G401.6 (cell line): ENCODE data around the gene PARM1.

Experiments
- FAIRE-seq: peaks from 2 replicates; lab custom pipeline; 2012; peaks lifted over from hg19 to GRCh38; lab: Jason Lieb, UNC

PARM1 gene

DNA sequence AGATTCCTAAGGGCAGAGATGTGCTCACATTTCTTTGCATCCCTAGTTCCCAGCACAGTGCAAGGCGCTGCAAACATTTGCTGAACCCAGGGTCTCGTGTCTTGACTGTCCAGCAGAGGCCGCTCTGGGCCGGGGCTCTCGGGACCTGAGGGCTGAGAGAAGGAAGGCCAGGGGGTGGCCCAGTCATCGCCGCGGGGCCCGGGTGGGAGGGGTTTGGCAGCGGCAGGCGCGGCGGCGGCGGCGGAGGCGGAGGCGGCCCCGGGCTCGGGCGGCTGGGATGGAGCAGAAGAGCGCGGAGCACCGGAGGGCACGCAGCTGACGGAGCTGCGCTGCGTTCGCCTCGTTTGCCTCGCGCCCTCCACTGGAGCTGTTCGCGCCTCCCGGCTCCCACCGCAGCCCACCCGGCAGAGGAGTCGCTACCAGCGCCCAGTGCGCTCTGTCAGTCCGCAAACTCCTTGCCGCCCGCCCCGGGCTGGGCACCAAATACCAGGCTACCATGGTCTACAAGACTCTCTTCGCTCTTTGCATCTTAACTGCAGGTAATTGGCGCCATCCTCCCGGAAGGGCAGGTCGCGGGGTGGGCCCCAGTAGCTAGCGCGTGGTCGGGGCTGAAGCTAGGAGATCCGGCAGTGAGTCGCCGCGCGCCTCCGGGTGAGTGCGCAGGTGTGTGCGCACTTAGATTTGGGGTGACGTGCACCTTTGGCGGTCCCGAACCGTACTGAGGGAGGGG is at the start of gene PARM1:
Gene PARM1, plus strand, starts transcription at position 285 of the 730 bp plus-strand sequence. Its CDS starts 212 bp downstream, at position 497.
- no peak for FAIRE-seq

GRCh38 chr4:74884266-74884665 is 48.6 kb upstream of the PARM1 start:
- no peak for FAIRE-seq

- no peak for FAIRE-seq
These were observed 46.4 kb upstream of the PARM1 start for GRCh38 chr4:74886484-74886883.

GRCh38 chr4:74890341-74890740 is 42.6 kb upstream of the PARM1 start:
- no peak for FAIRE-seq

DNA sequence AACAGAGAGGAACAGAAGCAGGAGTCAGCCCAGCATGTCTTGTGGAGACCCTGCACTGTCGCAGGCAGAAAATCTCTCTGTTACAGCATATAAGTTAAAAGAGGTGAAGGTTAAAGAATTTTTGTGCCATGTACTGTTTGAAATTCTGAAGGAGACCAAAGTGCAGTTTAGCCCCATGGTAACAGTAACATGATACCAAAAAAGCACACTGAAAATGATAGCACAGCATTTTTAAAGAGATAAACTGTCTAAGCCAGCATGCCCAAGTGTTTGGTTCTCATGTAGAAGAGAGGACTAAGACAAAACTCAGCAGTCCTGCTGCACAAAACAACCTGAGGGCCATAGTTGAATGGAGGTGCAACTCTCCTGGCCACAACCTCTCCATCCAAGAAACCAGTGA is 41.9 kb upstream of the PARM1 start:
- FAIRE-seq: no peak

- FAIRE-seq: no peak
These were observed 39.7 kb upstream of the PARM1 start for GRCh38 chr4:74893171-74893570.

DNA sequence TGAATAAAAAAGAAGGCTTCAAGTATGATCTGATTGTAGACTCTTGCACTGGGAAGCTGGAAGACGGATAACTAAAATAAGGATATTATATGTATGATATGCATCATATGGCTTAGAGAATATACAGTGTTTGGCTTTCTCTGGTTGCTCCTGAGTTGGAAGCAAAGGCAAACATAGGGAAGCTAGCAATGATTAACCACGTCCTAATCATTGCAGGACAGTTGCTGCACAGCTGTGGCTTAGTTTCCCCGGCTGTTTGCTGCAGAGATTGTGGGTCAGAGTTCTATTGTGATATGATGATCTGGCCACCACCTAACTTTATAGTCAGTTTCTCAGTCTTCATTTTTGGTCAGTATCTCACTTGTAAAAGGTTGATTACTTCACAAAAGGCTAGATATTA is 36.3 kb upstream of the PARM1 start:
- FAIRE-seq: no peak

GRCh38 chr4:74897386-74897785 is 35.5 kb upstream of the PARM1 start:
- FAIRE-seq: no peak

- FAIRE-seq: no peak
These were observed 32.1 kb upstream of the PARM1 start for GRCh38 chr4:74900862-74901261.

GRCh38 chr4:74904509-74905065 is 28.3 kb upstream of the PARM1 start:
- no peak for FAIRE-seq

DNA sequence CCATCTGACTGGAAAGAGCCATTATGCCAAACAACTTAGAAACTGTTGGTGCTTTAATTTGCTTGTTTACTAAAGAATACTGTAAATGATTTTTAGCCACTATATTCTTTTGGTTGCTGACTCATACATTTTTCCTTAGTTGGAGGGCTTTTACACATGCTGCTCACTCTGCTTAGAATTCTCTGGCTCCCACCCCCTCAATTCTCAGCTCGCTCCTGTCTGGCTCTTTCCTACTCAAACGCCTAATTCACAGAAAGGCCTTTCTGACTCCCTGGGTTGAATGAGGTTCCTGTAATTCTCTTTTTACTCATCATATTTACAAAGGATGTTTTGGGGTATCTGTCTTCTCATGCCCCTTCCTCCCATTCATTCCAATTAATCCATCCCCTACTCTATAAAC is 26.1 kb upstream of the PARM1 start:
- no peak for FAIRE-seq

GRCh38 chr4:74919783-74920182 is 13.1 kb upstream of the PARM1 start:
- FAIRE-seq: no peak

GRCh38 chr4:74920704-74921103 is 12.2 kb upstream of the PARM1 start:
- no peak for FAIRE-seq

DNA sequence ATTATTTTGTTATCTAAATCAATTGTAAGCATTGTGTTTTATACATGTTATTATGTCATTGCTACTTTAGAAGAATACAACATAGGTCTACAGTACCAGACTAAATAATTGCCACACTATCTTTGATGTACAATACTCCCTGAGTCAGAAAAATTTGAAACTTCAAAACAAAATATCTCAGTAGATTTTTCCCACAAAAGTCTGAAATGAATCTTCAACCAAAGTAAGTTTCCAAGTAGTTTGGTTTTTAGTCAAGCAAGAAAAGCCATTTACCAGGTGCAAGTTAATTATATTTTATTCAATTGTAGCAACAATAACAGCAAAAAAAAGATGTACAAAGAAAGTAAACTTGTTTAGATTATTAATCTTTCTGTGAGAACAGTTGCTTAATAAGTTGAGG is 11.4 kb upstream of the PARM1 start:
- no peak for FAIRE-seq

GRCh38 chr4:74926007-74926406 is 6.9 kb upstream of the PARM1 start:
- FAIRE-seq: no peak

GRCh38 chr4:74930162-74930561 is 2.8 kb upstream of the PARM1 start:
- FAIRE-seq: no peak

DNA sequence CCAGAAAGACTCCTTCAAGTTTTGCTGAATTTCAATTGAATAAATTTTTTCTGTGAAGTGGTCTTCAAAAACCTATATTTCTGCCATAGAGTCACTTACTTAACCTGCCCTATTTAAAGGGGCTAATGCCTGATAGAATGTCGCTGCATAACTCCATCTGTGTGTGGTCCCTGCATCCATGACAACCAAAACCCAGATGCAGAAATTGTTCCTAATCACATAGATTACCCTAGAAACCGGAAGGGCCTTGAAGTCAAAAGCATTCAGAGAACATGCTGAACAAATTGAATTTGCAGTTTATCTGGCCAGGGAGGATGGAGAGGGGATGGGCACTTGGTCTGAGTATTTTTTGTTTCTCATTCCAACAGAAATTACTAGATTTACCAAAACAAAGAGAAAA is 1.5 kb upstream of the PARM1 start:
- FAIRE-seq: no peak

- FAIRE-seq: no peak
These were observed 906 bp upstream of the PARM1 start for GRCh38 chr4:74932010-74932409.

DNA sequence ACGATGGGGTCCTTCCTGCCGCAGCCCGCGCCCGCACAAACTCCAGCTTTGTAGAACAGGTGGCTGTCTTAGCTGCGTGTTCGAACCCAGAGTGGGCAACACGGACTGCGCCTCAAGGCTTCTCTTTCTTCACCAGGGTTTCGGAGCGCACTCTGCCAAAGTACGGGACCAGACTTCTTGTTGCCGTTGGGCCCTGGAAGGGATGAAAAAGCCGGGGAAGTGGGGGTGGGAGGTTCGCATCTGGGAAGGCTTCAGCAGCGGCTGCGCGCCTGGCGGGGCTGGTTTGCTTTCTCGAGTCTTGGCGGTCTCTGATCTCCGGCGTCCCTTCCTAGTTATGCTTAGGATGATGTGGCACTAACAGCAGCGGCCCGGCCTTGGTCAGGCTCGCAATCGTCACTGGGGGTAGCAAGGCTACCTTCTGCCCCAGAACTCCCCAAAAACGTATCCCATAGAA is 673 bp downstream of the PARM1 start:
- FAIRE-seq: no peak

- FAIRE-seq: no peak
These were observed 1.3 kb downstream of the PARM1 start for GRCh38 chr4:74934016-74934831.

- FAIRE-seq: no peak
These were observed 2.0 kb downstream of the PARM1 start for GRCh38 chr4:74934888-74935287.

DNA sequence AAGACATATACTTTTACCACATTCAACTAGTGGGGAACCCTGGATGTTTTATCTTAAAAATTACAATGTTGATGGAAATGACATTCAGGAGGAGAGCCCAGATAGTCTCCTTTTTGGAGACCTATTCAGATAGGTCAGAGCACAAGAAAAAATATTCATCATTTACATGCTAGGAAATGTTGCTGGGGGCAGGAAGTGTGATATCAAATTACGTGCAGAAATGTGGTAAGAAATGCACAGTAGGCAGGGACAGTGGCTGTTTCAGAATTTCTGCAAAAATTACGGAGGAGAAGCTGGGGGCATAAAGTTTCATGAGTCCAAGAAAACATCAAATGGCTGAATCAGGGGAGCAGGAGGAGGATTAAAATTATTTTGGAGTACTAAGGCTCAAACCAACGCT is 8.2 kb downstream of the PARM1 start:
- FAIRE-seq: no peak

GRCh38 chr4:74942251-74942917 is 9.5 kb downstream of the PARM1 start:
- FAIRE-seq: no peak
